K562 (cell line): ENCODE results near the gene ANAPC5. TPM values are rescaled to one million over a fixed set of nuclear protein-coding genes. Genes with fewer than 3 reads are reported as not detected.

Experiments
- BDP1 ChIP-seq: IDR thresholded peaks from 3 replicates; pipeline ENCODE4 v1.6.1; 2011; ENCODE audit not compliant: insufficient read length, insufficient read depth
- BHLHE40 ChIP-seq: IDR thresholded peaks from 2 replicates; pipeline ENCODE4 v1.6.1; 2011; ENCODE audit warnings: low read length, improper control_type of control experiment
- CREB5 ChIP-seq: fragments of 250-450 bp; sonication (Bioruptor Pico); IDR thresholded peaks from 2 replicates; pipeline ENCODE4 v1.5.0; 2020; ENCODE audit warnings: mild to moderate bottlenecking
- DDX20 ChIP-seq: fragments of 450-650 bp; IDR thresholded peaks from 2 replicates; pipeline ENCODE4 v1.6.1; 2016; ENCODE audit warnings: missing genetic modification characterization, low read depth, mild to moderate bottlenecking, missing compliant biosample characterization, moderate library complexity
- FOXK2 ChIP-seq, 2 experiments: fragments of 450-650 bp; IDR thresholded peaks in 1 of 2; conservative IDR thresholded peaks in 1 of 2; 2 replicates each; pipeline ENCODE4 v1.6.1; 2016; ENCODE audit warnings: low read depth in 2 of 2, mild to moderate bottlenecking in 1 of 2
- HLTF ChIP-seq: fragments of 450-650 bp; IDR thresholded peaks from 2 replicates; pipeline ENCODE4 v1.6.1; 2016
- HNRNPK ChIP-seq: fragments of 200-400 bp; formaldehyde crosslinking; IDR thresholded peaks from one replicate; pipeline ENCODE4 v1.6.1; 2018; ENCODE audit warnings: mild to moderate bottlenecking, low read depth, low read length; ENCODE audit not compliant: poor library complexity, severe bottlenecking
- IFI16 ChIP-seq: fragments of 250-450 bp; sonication (Bioruptor Pico); IDR thresholded peaks from 2 replicates; pipeline ENCODE4 v2.1.2; 2022; ENCODE audit warnings: mild to moderate bottlenecking, inconsistent platforms
- KAT8 ChIP-seq: fragments of 450-650 bp; IDR thresholded peaks from 2 replicates; pipeline ENCODE4 v1.6.1; 2016; ENCODE audit warnings: low read depth, mild to moderate bottlenecking
- KLF1 ChIP-seq: fragments of 450-650 bp; IDR thresholded peaks from 2 replicates; pipeline ENCODE4 v1.6.1; 2016; ENCODE audit warnings: missing genetic modification characterization, missing compliant biosample characterization
- LCOR ChIP-seq: sonication (generic); formaldehyde crosslinking; IDR thresholded peaks from 2 replicates; pipeline ENCODE4 v1.8.0; 2022; ENCODE audit warnings: mild to moderate bottlenecking, missing genetic modification reagents
- MAZ ChIP-seq, 2 experiments: fragments of 450-650 bp in 1 of 2; sonication (generic) in 1 of 2; formaldehyde crosslinking; IDR thresholded peaks in 1 of 2; conservative IDR thresholded peaks in 1 of 2; 2 replicates each; pipeline versions ENCODE4 v1.4.0 to v1.5.0; 2020; ENCODE audit warnings: mild to moderate bottlenecking in 1 of 2, missing genetic modification reagents in 1 of 2
- MCM3 ChIP-seq: fragments of 450-650 bp; IDR thresholded peaks from 2 replicates; pipeline ENCODE4 v1.6.1; 2016
- NCOA2 ChIP-seq, 2 experiments: fragments of 450-650 bp; IDR thresholded peaks; 2 replicates each; pipeline ENCODE4 v1.6.1; 2018; ENCODE audit warnings: mild to moderate bottlenecking in 2 of 2, moderate library complexity in 1 of 2; ENCODE audit not compliant: partially characterized antibody in 2 of 2
- NUFIP1 ChIP-seq: fragments of 450-650 bp; IDR thresholded peaks from 2 replicates; pipeline ENCODE4 v1.6.1; 2018; ENCODE audit not compliant: partially characterized antibody
- RBFOX2 ChIP-seq: fragments of 200-400 bp; formaldehyde crosslinking; IDR thresholded peaks from 2 replicates; pipeline ENCODE4 v1.6.1; 2017; ENCODE audit warnings: low read depth, mild to moderate bottlenecking, low read length, moderate library complexity
- RCOR1 ChIP-seq, 2 experiments: IDR thresholded peaks; 2 replicates each; pipeline ENCODE4 v1.6.1; 2012; ENCODE audit warnings: low read depth in 2 of 2, low read length in 2 of 2, borderline replicate concordance in 1 of 2, improper control_type of control experiment in 1 of 2
- YY1 ChIP-seq, 3 experiments: IDR thresholded peaks; 2 replicates each; pipeline ENCODE4 v1.6.1; 2011; ENCODE audit warnings: low read length in 2 of 3, mild to moderate bottlenecking in 2 of 3, moderate library complexity in 2 of 3, borderline replicate concordance in 1 of 3, control low read depth in 1 of 3, low read depth in 1 of 3; ENCODE audit not compliant: insufficient read depth in 3 of 3, insufficient replicate concordance in 2 of 3, control insufficient read depth in 1 of 3, insufficient read length in 1 of 3; ENCODE audit errors: extremely low read depth in 1 of 3
- ZBTB17 ChIP-seq: fragments of 450-650 bp; formaldehyde crosslinking; IDR thresholded peaks from 2 replicates; pipeline ENCODE4 v1.4.0; 2020; ENCODE audit warnings: mild to moderate bottlenecking
- ZKSCAN3 ChIP-seq: fragments of 250-450 bp; sonication (Bioruptor Pico); IDR thresholded peaks from 2 replicates; pipeline ENCODE4 v1.4.0; 2020
- ZNF3 ChIP-seq: fragments of 250-450 bp; sonication (Bioruptor Pico); IDR thresholded peaks from 2 replicates; pipeline ENCODE4 v1.5.0; 2021; ENCODE audit warnings: mild to moderate bottlenecking, moderate library complexity
- ZNF408 ChIP-seq: fragments of 250-450 bp; sonication (Bioruptor Pico); IDR thresholded peaks from 2 replicates; pipeline ENCODE4 v1.4.0; 2020; ENCODE audit warnings: low read depth, mild to moderate bottlenecking, moderate library complexity
- polyA plus RNA-seq, 8 experiments: library from polyadenylated mRNA; depleted of rRNA in 4 of 8; stranded (reverse) in 5 of 8; unstranded in 3 of 8; fragments of >200 nt; fragmentation: Nextera tagmentation in 2 of 8; fragmentation: Illumina TruSeq in 1 of 8; extraction: Ambion mirVana in 2 of 8; extraction: Trizol in 1 of 8; gene quantifications; 2 replicates each; pipeline versions ENCODE4 v1.2.1 to v1.2.3, GENCODE V29; 2011 to 2014; ENCODE audit warnings: inconsistent platforms in 1 of 8, missing spikeins in 1 of 8
- total RNA-seq, 7 experiments: library from RNA; depleted of rRNA in 6 of 7; stranded (reverse); fragments of >200 nt in 6 of 7; fragmentation: Illumina TruSeq in 2 of 7; extraction: Trizol in 2 of 7; gene quantifications; 2 replicates each; pipeline versions ENCODE4 v1.2.1 to v1.2.3, GENCODE V29; 2011 to 2021; ENCODE audit warnings: low replicate concordance in 1 of 7
- TF ChIP-seq, protein P1 (sequence below): fragments of 150-350 bp; conservative IDR thresholded peaks from 2 replicates; pipeline ENCODE4 v1.6.1; 2014; ENCODE audit warnings: low read length
- TF ChIP-seq, protein P2 (sequence below): fragments of 250-450 bp; sonication (Bioruptor Pico); IDR thresholded peaks from 2 replicates; pipeline ENCODE4 v1.5.0; 2021

ANAPC5 gene
- total and polyA plus RNA-seq, 9 of the 15 experiments (the other 6 are each of a cell fraction or from before 2014, with no cell fraction given): 136 to 315 (median 197) TPM

GRCh38 chr12:121296618-121297434 lies 55.4 kb downstream of the ANAPC5 start, which contains the start of gene CAMKK2 (continued):
- no peak for TF ChIP-seq ZKSCAN3 (CRISPR knock-in tag)
- TF ChIP-seq, protein P1, sequence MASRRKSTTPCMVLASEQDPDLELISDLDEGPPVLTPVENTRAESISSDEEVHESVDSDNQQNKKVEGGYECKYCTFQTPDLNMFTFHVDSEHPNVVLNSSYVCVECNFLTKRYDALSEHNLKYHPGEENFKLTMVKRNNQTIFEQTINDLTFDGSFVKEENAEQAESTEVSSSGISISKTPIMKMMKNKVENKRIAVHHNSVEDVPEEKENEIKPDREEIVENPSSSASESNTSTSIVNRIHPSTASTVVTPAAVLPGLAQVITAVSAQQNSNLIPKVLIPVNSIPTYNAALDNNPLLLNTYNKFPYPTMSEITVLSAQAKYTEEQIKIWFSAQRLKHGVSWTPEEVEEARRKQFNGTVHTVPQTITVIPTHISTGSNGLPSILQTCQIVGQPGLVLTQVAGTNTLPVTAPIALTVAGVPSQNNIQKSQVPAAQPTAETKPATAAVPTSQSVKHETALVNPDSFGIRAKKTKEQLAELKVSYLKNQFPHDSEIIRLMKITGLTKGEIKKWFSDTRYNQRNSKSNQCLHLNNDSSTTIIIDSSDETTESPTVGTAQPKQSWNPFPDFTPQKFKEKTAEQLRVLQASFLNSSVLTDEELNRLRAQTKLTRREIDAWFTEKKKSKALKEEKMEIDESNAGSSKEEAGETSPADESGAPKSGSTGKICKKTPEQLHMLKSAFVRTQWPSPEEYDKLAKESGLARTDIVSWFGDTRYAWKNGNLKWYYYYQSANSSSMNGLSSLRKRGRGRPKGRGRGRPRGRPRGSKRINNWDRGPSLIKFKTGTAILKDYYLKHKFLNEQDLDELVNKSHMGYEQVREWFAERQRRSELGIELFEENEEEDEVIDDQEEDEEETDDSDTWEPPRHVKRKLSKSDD: no peak
- TF ChIP-seq BHLHE40: no peak
- TF ChIP-seq IFI16 (CRISPR knock-in tag): no peak
- no peak for TF ChIP-seq BDP1
- TF ChIP-seq ZBTB17: no peak; the same call in 1 of the 2 replicates
- no peak for TF ChIP-seq RCOR1 (IDR thresholded peaks at IDR 0.05; ENCODE audit: borderline replicate concordance in 1 of 2, low read depth in 2 of 2, low read length in 2 of 2)
- TF ChIP-seq KLF1 (tag): 0 out of 2 replicates have a peak, but pooled peaks have one; percentile 18
- no peak for TF ChIP-seq KAT8
- no peak for TF ChIP-seq DDX20 (tag)
- TF ChIP-seq CREB5: no peak
- TF ChIP-seq FOXK2 (conservative IDR thresholded peaks at IDR 0.05 in 1 of 2, IDR thresholded peaks at IDR 0.05 in 1 of 2; ENCODE audit: low read depth in 2 of 2): no peak
- peak; percentile 87 to 96 for TF ChIP-seq MAZ (CRISPR knock-in tag; conservative IDR thresholded peaks at IDR 0.05 in 1 of 2, IDR thresholded peaks at IDR 0.05 in 1 of 2)
- no peak for TF ChIP-seq HNRNPK
- no peak for TF ChIP-seq NUFIP1
- peak in 2 of 3 experiments; percentile 6 to 38 for TF ChIP-seq YY1 (IDR thresholded peaks at IDR 0.05; ENCODE audit: borderline replicate concordance in 1 of 3, control insufficient read depth in 1 of 3, extremely low read depth in 1 of 3, insufficient read depth in 3 of 3, insufficient read length in 1 of 3, insufficient replicate concordance in 2 of 3, low read depth in 1 of 3, low read length in 2 of 3)
- no peak for TF ChIP-seq ZNF408 (CRISPR knock-in tag)
- TF ChIP-seq NCOA2 (IDR thresholded peaks at IDR 0.05; ENCODE audit: partially characterized antibody in 2 of 2): no peak
- TF ChIP-seq ZNF3: no peak
- no peak for TF ChIP-seq HLTF
- peak; percentile 75 for TF ChIP-seq RBFOX2
- no peak for TF ChIP-seq LCOR (CRISPR knock-in tag)
- TF ChIP-seq, protein P2, sequence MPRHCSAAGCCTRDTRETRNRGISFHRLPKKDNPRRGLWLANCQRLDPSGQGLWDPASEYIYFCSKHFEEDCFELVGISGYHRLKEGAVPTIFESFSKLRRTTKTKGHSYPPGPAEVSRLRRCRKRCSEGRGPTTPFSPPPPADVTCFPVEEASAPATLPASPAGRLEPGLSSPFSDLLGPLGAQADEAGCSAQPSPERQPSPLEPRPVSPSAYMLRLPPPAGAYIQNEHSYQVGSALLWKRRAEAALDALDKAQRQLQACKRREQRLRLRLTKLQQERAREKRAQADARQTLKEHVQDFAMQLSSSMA (CRISPR knock-in tag): no peak
- TF ChIP-seq MCM3: no peak
